ENCODE results near the gene BRIP1.

- TF ChIP-seq POLR2AphosphoS5 (IDR thresholded peaks at IDR 0.05): no peak
- no peak for TF ChIP-seq CTCF (IDR thresholded peaks at IDR 0.05)
These were observed 221.6 kb downstream of the BRIP1 start for GRCh38 chr17:61641715-61642114.

All from stomach (tissue), 4 donors.